Neural progenitor cell (in vitro differentiated cells): Measurements from ENCODE around the gene SIGMAR1. TPM values are rescaled to one million over a fixed set of nuclear protein-coding genes. Genes with fewer than 3 reads are reported as not detected.

ENCODE experiments used
- DNase-seq: peaks from one replicate; pipeline ENCODE4 v3.0.0-alpha.2; 2016; ENCODE audit warnings: low spot score
- H2AFZ ChIP-seq: fragments of 200-600 bp; sonication (generic); replicated peaks from 2 replicates; pipeline ENCODE4 v1.6.1; 2016; ENCODE audit warnings: antibody characterized with exemption
- H3F3A ChIP-seq: fragments of 200-600 bp; sonication (generic); 2 replicates; pipeline ENCODE4 v1.6.1; 2016; ENCODE audit warnings: antibody characterized with exemption, low read depth
- H3K27ac ChIP-seq: fragments of 200-600 bp; sonication (generic); 2 replicates; pipeline ENCODE4 v1.5.1; 2016; ENCODE audit warnings: mild to moderate bottlenecking
- H3K27me3 ChIP-seq: fragments of 200-600 bp; sonication (generic); 2 replicates; pipeline ENCODE4 v1.6.1; 2016; ENCODE audit warnings: mild to moderate bottlenecking, moderate library complexity
- H3K36me3 ChIP-seq: fragments of 200-600 bp; sonication (generic); 2 replicates; pipeline ENCODE4 v1.5.1; 2016
- H3K4me1 ChIP-seq: fragments of 200-600 bp; sonication (generic); 2 replicates; pipeline ENCODE4 v1.6.1; 2016; ENCODE audit warnings: mixed run types
- H3K4me2 ChIP-seq: fragments of 200-600 bp; sonication (generic); 2 replicates; pipeline ENCODE4 v1.6.1; 2016
- H3K4me3 ChIP-seq: fragments of 200-600 bp; sonication (generic); 2 replicates; pipeline ENCODE4 v1.5.1; 2016
- H3K79me2 ChIP-seq: fragments of 200-600 bp; sonication (generic); 2 replicates; pipeline ENCODE4 v1.6.1; 2016; ENCODE audit warnings: low read depth
- H3K9ac ChIP-seq: fragments of 200-600 bp; sonication (generic); 2 replicates; pipeline ENCODE4 v1.6.1; 2016
- H3K9me3 ChIP-seq: fragments of 200-600 bp; sonication (generic); 2 replicates; pipeline ENCODE4 v1.5.1; 2016; ENCODE audit warnings: low read depth
- H4K20me1 ChIP-seq: fragments of 200-600 bp; sonication (generic); 2 replicates; pipeline ENCODE4 v1.6.1; 2016; ENCODE audit warnings: low read depth
- H3K27ac Mint-ChIP-seq: 3 replicates; pipeline ENCODE4 v1.8.0; 2021; ENCODE audit warnings: mixed read lengths
- H3K27me3 Mint-ChIP-seq: 2 replicates; pipeline ENCODE4 v1.8.0; 2022; ENCODE audit warnings: low read depth, mild to moderate bottlenecking, inconsistent platforms, moderate library complexity, mixed read lengths; ENCODE audit not compliant: insufficient read depth
- H3K36me3 Mint-ChIP-seq: 3 replicates; pipeline ENCODE4 v1.8.0; 2021; ENCODE audit warnings: mixed read lengths
- H3K4me1 Mint-ChIP-seq: 3 replicates; pipeline ENCODE4 v1.8.0; 2021; ENCODE audit warnings: mixed read lengths
- H3K4me3 Mint-ChIP-seq: 3 replicates; pipeline ENCODE4 v1.8.0; 2021; ENCODE audit warnings: mild to moderate bottlenecking, moderate library complexity, mixed read lengths
- H3K9me3 Mint-ChIP-seq: 3 replicates; pipeline ENCODE4 v1.8.0; 2020; ENCODE audit warnings: mixed read lengths
- EZH2 ChIP-seq: fragments of 200-600 bp; sonication (generic); IDR thresholded peaks from 2 replicates; pipeline ENCODE4 v1.6.1; 2017; ENCODE audit warnings: antibody characterized with exemption, mild to moderate bottlenecking, moderate library complexity
- EZH2phosphoT487 ChIP-seq: fragments of 200-600 bp; sonication (generic); IDR thresholded peaks from 2 replicates; pipeline ENCODE4 v1.6.1; 2017; ENCODE audit warnings: antibody characterized with exemption
- total RNA-seq: library from RNA; depleted of rRNA; stranded (reverse); fragments of >200 nt; gene quantifications from 2 replicates; pipeline ENCODE4 v1.2.3, GENCODE V29; 2015; ENCODE audit warnings: low replicate concordance
- TF ChIP-seq, protein P1 (sequence below): fragments of 200-600 bp; sonication (generic); IDR thresholded peaks from 2 replicates; pipeline ENCODE4 v1.5.1; 2017; ENCODE audit warnings: antibody characterized with exemption, mild to moderate bottlenecking

The SIGMAR1 gene
- total RNA-seq, 1 donor from 2014 or later, result 37.8 TPM

DNA sequence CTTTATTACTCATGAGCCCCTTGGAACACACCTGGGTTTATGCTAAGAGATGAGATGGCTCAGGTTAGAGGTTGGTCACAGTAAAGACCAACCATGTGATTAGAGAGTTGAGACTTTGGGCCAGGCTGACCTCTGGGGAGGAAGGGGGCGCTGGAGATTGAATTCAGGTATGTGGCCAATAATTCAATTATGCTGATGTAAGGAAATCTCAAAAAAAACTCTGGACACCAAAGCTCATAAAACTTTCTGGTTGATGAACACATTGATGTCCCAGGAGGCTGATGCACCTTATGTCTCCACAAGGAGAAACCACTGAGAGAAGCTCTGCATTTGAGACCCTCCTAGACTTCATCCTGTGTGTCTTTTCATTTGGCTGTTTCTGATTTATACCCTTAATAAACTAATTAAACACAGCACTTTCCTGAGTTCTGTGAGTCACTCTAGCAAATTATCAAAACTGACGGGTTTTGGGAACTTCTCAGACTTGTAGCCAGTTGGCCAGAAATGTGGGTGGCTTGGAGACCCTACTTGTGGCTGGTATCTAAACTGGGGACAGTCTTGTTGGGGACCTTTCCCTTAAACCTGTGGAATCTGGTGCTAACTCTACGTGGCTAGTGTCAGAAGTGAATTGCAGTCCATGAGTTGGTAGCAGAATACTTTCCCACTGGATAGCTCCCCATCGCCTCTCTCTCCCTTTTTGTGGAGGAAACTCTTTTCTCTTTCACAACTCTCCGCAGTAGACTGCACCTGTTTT is 32.4 kb upstream of the SIGMAR1 start:
- peaks cover 19% of the 10 kb centered on the region for H3K36me3 Mint-ChIP-seq

DNA sequence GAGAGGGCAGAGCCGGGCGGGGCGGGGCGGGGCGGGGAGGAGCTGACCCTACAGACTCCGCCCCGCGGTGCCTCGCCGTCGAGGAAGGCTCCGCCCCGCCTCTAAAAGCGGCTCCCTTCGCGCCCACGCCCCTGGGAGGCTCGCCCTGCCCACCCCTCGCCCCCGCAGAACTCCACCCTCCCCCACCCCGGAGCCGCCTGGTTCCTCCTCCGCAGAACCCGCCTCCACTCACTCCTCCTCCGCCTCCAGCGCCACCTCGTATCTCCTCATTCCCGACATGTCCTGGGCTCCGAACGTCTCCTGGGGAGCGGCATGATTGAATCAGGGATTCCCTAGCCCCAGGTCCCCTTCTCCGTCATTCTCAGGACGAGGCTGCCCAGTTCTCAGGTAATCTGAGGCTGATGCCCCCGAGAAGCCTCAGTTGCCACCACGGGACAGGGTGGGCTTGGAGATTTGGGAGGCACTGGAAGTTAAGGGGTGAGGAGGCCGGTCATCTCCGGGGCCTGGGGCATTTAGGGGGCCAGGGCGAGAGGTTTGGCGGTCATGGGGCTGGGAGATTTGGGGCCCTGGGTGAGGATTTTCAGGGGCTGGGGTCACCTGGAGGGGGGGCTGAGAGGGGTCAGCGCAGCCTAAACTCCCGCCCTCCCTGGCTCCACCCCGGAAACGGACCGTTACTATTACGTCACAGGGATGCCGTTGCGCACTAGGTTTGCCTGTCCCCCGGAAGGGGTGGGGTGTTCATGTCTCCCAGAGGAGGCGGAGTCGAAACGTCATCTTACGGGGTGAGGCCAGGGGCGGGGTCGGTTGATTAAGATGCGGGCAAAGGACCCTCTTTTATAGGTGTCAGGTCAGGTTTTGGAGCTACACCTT is 28.0 kb upstream of the SIGMAR1 start:
- Mint-ChIP-seq H3K36me3 (peaks cover 19% of the 10 kb centered on the region), H3K4me1 (peaks cover 10% of the 10 kb centered on the region), H3K27ac (no peak overlapping the region), H3K4me3 (peak overlapping the region; percentile 93), H3K9me3 (peaks cover 4% of the 10 kb centered on the region), H3K27me3 (peaks cover 8% of the 10 kb centered on the region)
- Histone ChIP-seq H3K27ac (peak overlapping the region; percentile 85), H4K20me1 (peaks cover 14% of the 10 kb centered on the region), H3K9ac (peak overlapping the region; percentile 38), H3K79me2 (peaks cover 17% of the 10 kb centered on the region), H3K36me3 (no peaks in the 10 kb centered on the region), H3K27me3 (no peaks in the 10 kb centered on the region), H3K4me3 (peak overlapping the region; percentile 67), H3K9me3 (no peaks in the 10 kb centered on the region), H3F3A (peaks cover 16% of the 10 kb centered on the region), H2AFZ (peak overlapping the region; percentile 4), H3K4me2 (peak overlapping the region; percentile 89), H3K4me1 (peaks cover 4% of the 10 kb centered on the region)
- TF ChIP-seq, protein P1, sequence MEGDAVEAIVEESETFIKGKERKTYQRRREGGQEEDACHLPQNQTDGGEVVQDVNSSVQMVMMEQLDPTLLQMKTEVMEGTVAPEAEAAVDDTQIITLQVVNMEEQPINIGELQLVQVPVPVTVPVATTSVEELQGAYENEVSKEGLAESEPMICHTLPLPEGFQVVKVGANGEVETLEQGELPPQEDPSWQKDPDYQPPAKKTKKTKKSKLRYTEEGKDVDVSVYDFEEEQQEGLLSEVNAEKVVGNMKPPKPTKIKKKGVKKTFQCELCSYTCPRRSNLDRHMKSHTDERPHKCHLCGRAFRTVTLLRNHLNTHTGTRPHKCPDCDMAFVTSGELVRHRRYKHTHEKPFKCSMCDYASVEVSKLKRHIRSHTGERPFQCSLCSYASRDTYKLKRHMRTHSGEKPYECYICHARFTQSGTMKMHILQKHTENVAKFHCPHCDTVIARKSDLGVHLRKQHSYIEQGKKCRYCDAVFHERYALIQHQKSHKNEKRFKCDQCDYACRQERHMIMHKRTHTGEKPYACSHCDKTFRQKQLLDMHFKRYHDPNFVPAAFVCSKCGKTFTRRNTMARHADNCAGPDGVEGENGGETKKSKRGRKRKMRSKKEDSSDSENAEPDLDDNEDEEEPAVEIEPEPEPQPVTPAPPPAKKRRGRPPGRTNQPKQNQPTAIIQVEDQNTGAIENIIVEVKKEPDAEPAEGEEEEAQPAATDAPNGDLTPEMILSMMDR, result no peak
- TF ChIP-seq EZH2 (no peak), EZH2phosphoT487 (no peak)
- DNase-seq, result peak; percentile 98

More for the DNA sequence above, 32.4 kb upstream of the SIGMAR1 start:
- TF ChIP-seq EZH2phosphoT487, result no peak
- TF ChIP-seq, protein P1, result no peak
- no peak for TF ChIP-seq EZH2
- H4K20me1 ChIP-seq, result no peaks in the 10 kb centered on the region
- no peaks in the 10 kb centered on the region for H3K9me3 ChIP-seq
- H3F3A ChIP-seq, result peaks cover 6% of the 10 kb centered on the region
- H3K9ac ChIP-seq, result no peak overlapping the region
- H2AFZ ChIP-seq, result no peak overlapping the region
- H3K9me3 Mint-ChIP-seq, result peaks cover 4% of the 10 kb centered on the region
- peaks cover 2% of the 10 kb centered on the region for H3K27me3 Mint-ChIP-seq
- H3K4me1 ChIP-seq, result peaks cover 4% of the 10 kb centered on the region
- no peaks in the 10 kb centered on the region for H3K27me3 ChIP-seq
- H3K4me2 ChIP-seq, result no peak overlapping the region
- no peak for DNase-seq
- no peaks in the 10 kb centered on the region for H3K36me3 ChIP-seq
- H3K4me3 ChIP-seq, result no peak overlapping the region
- H3K27ac ChIP-seq, result no peak overlapping the region
- H3K4me3 Mint-ChIP-seq, result no peak overlapping the region
- H3K4me1 Mint-ChIP-seq, result peaks cover 5% of the 10 kb centered on the region
- no peak overlapping the region for H3K27ac Mint-ChIP-seq
- peaks cover 17% of the 10 kb centered on the region for H3K79me2 ChIP-seq

DNA sequence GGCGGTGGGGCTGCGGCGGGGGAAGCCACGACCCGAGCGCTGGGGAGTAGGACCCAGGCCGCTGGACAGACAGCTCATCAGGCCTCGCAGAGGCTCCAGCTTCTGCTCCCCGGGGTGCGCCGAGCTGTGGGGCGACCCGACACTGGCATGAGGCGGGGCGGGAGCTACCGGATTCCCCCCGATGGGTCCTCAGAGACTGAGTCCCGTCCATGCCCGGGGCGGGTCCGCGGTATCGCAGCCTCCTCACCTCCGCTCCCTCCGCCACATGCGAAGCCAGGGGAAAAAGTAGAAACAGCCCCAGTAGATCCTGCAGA is 27.4 kb upstream of the SIGMAR1 start:
- no peaks in the 10 kb centered on the region for H3K27me3 ChIP-seq
- Mint-ChIP-seq H3K36me3 (peaks cover 19% of the 10 kb centered on the region), H3K27ac (no peak overlapping the region), H3K27me3 (peaks cover 8% of the 10 kb centered on the region), H3K4me3 (peak overlapping the region; percentile 93), H3K4me1 (peaks cover 10% of the 10 kb centered on the region), H3K9me3 (peaks cover 4% of the 10 kb centered on the region)
- H4K20me1 ChIP-seq, result peaks cover 14% of the 10 kb centered on the region
- no peak for DNase-seq
- peaks cover 4% of the 10 kb centered on the region for H3K4me1 ChIP-seq
- H3K9me3 ChIP-seq, result no peaks in the 10 kb centered on the region
- peaks cover 16% of the 10 kb centered on the region for H3F3A ChIP-seq
- peak overlapping the region; percentile 77 for H2AFZ ChIP-seq
- H3K79me2 ChIP-seq, result peaks cover 17% of the 10 kb centered on the region
- H3K4me2 ChIP-seq, result peak overlapping the region; percentile 89
- no peak overlapping the region for H3K27ac ChIP-seq
- no peak overlapping the region for H3K9ac ChIP-seq
- H3K4me3 ChIP-seq, result peak overlapping the region; percentile 67
- no peaks in the 10 kb centered on the region for H3K36me3 ChIP-seq
- no peak for TF ChIP-seq EZH2phosphoT487
- TF ChIP-seq EZH2, result peak; percentile 40
